Neural cell (in vitro differentiated cells): ENCODE measurements around the gene KDM4B. TPM values are rescaled to one million over a fixed set of nuclear protein-coding genes. Genes with fewer than 3 reads are reported as not detected.

ENCODE experiments used
- H2AFZ ChIP-seq: fragments of 200-600, 300-800 bp; sonication (generic), shearing (Covaris generic); 2 replicates; pipeline ENCODE4 v1.6.0; 2014; ENCODE audit warnings: low read depth, mild to moderate bottlenecking, antibody characterized with exemption, low read length, moderate library complexity
- H3F3A ChIP-seq: fragments of 200-600 bp; shearing (Covaris generic); 2 replicates; pipeline ENCODE4 v1.6.1; 2016; ENCODE audit warnings: mild to moderate bottlenecking, moderate library complexity, mixed read lengths, antibody characterized with exemption, low read length; ENCODE audit not compliant: insufficient read depth, poor library complexity, severe bottlenecking
- H3K27ac ChIP-seq: fragments of 200-600, 300-800 bp; sonication (generic), shearing (Covaris generic); 2 replicates; pipeline ENCODE4 v1.5.1; 2014; ENCODE audit warnings: mild to moderate bottlenecking, low read length, moderate library complexity
- H3K27me3 ChIP-seq: fragments of 300-800, 200-600 bp; sonication (generic), shearing (Covaris generic); 2 replicates; pipeline ENCODE4 v1.6.0; 2014; ENCODE audit warnings: mild to moderate bottlenecking, low read depth, low read length, moderate library complexity; ENCODE audit not compliant: insufficient read depth
- H3K36me3 ChIP-seq: fragments of 300-800, 200-600 bp; sonication (generic), shearing (Covaris generic); 2 replicates; pipeline ENCODE4 v1.5.1; 2014; ENCODE audit warnings: mild to moderate bottlenecking, antibody characterized with exemption, low read length, moderate library complexity; ENCODE audit not compliant: insufficient read depth
- H3K4me2 ChIP-seq: fragments of 300-800, 200-600 bp; sonication (generic), shearing (Covaris generic); 2 replicates; pipeline ENCODE4 v1.6.0; 2014; ENCODE audit warnings: mild to moderate bottlenecking, low read length
- H3K4me3 ChIP-seq: fragments of 300-800, 200-600 bp; sonication (generic), shearing (Covaris generic); 2 replicates; pipeline ENCODE4 v1.5.1; 2014; ENCODE audit warnings: mild to moderate bottlenecking, low read length, moderate library complexity
- H3K79me2 ChIP-seq: fragments of 200-600 bp; shearing (Covaris generic); replicated peaks from 2 replicates; pipeline ENCODE4 v1.6.0; 2014; ENCODE audit warnings: mild to moderate bottlenecking, low read length, moderate library complexity; ENCODE audit not compliant: insufficient read depth
- H3K9ac ChIP-seq: fragments of 300-800, 200-600 bp; sonication (generic), shearing (Covaris generic); 2 replicates; pipeline ENCODE4 v1.6.1; 2016; ENCODE audit warnings: mild to moderate bottlenecking, low read length, mixed read lengths
- H3K9me2 ChIP-seq: fragments of 200-600 bp; shearing (Covaris generic); 2 replicates; pipeline ENCODE4 v1.6.1; 2016; ENCODE audit warnings: mild to moderate bottlenecking, low read length, mixed read lengths; ENCODE audit not compliant: insufficient read depth
- H3K9me3 ChIP-seq: fragments of 200-600, 300-800 bp; sonication (generic), shearing (Covaris generic); 2 replicates; pipeline ENCODE4 v1.6.1; 2016; ENCODE audit warnings: mild to moderate bottlenecking, mixed run types, low read length, moderate library complexity, mixed read lengths
- H4K20me1 ChIP-seq: fragments of 200-600 bp; shearing (Covaris generic); 2 replicates; pipeline ENCODE4 v1.6.1; 2016; ENCODE audit warnings: mild to moderate bottlenecking, mixed run types; ENCODE audit not compliant: insufficient read depth
- EP300 ChIP-seq: fragments of 450-650 bp; conservative IDR thresholded peaks from 2 replicates; pipeline ENCODE4 v1.6.1; 2014; ENCODE audit warnings: antibody characterized with exemption, mild to moderate bottlenecking, moderate library complexity; ENCODE audit not compliant: poor library complexity, severe bottlenecking
- EZH2 ChIP-seq: fragments of 200-600, 300-800 bp; shearing (Covaris generic), sonication (generic); IDR thresholded peaks from 2 replicates; pipeline ENCODE4 v1.6.1; 2014; ENCODE audit warnings: antibody characterized with exemption, low read length, borderline replicate concordance, mild to moderate bottlenecking; ENCODE audit not compliant: insufficient read depth, poor library complexity, severe bottlenecking
- MXI1 ChIP-seq: fragments of 450-650 bp; conservative IDR thresholded peaks from 2 replicates; pipeline ENCODE4 v1.6.1; 2014; ENCODE audit warnings: antibody characterized with exemption, mild to moderate bottlenecking; ENCODE audit not compliant: poor library complexity, severe bottlenecking
- POLR2AphosphoS5 ChIP-seq: IDR thresholded peaks from 2 replicates; pipeline ENCODE4 v1.6.1; 2012
- RAD21 ChIP-seq: fragments of 450-650 bp; conservative IDR thresholded peaks from 2 replicates; pipeline ENCODE4 v1.6.1; 2014; ENCODE audit warnings: antibody characterized with exemption, mild to moderate bottlenecking, moderate library complexity
- SMC3 ChIP-seq: fragments of 450-650 bp; conservative IDR thresholded peaks from 2 replicates; pipeline ENCODE4 v1.6.1; 2014; ENCODE audit warnings: antibody characterized with exemption, mild to moderate bottlenecking, moderate library complexity; ENCODE audit not compliant: poor library complexity
- TAF1 ChIP-seq: IDR thresholded peaks from 2 replicates; pipeline ENCODE4 v1.6.1; 2012; ENCODE audit warnings: low read depth
- polyA plus RNA-seq: library from polyadenylated mRNA; depleted of rRNA; stranded (reverse); fragments of >200 nt; gene quantifications from 2 replicates; pipeline ENCODE4 v1.2.3, GENCODE V29; 2014
- TF ChIP-seq, protein P1 (sequence below): fragments of 450-650 bp; IDR thresholded peaks from 2 replicates; pipeline ENCODE4 v1.5.1; 2014; ENCODE audit warnings: antibody characterized with exemption, mild to moderate bottlenecking, moderate library complexity; ENCODE audit not compliant: poor library complexity, severe bottlenecking
- TF ChIP-seq, protein P2 (sequence below): IDR thresholded peaks from 2 replicates; pipeline ENCODE4 v1.6.1; 2012; ENCODE audit warnings: borderline replicate concordance

KDM4B gene
- polyA plus RNA-seq, 1 donor from 2014 or later, result 19.1 TPM

DNA sequence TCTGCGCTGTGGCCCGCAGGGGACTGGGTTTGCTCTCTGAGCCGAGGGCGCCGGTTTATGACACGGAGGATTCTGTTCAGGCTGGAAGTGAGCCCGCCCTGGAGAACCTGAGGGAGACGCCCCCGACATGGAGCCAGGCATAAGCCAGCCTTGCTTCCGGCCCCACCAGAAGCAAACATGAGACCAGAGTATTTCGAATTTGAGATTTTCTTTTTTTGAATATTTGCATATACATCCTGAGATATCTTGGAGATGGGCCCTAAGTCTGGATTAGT is 72.9 kb downstream of the KDM4B start:
- no peaks in the 10 kb centered on the region for H3K79me2 ChIP-seq
- H3K4me3 ChIP-seq, result no peak overlapping the region
- no peak overlapping the region for H3K4me2 ChIP-seq
- no peak overlapping the region for H2AFZ ChIP-seq
- H4K20me1 ChIP-seq, result no peaks in the 10 kb centered on the region
- H3F3A ChIP-seq, result no peaks in the 10 kb centered on the region
- TF ChIP-seq MXI1 (no peak), EZH2 (no peak), TAF1 (no peak), RAD21 (no peak), POLR2AphosphoS5 (no peak), SMC3 (no peak)
- TF ChIP-seq, protein P1, sequence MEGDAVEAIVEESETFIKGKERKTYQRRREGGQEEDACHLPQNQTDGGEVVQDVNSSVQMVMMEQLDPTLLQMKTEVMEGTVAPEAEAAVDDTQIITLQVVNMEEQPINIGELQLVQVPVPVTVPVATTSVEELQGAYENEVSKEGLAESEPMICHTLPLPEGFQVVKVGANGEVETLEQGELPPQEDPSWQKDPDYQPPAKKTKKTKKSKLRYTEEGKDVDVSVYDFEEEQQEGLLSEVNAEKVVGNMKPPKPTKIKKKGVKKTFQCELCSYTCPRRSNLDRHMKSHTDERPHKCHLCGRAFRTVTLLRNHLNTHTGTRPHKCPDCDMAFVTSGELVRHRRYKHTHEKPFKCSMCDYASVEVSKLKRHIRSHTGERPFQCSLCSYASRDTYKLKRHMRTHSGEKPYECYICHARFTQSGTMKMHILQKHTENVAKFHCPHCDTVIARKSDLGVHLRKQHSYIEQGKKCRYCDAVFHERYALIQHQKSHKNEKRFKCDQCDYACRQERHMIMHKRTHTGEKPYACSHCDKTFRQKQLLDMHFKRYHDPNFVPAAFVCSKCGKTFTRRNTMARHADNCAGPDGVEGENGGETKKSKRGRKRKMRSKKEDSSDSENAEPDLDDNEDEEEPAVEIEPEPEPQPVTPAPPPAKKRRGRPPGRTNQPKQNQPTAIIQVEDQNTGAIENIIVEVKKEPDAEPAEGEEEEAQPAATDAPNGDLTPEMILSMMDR, result no peak
- no peaks in the 10 kb centered on the region for H3K36me3 ChIP-seq
- no peaks in the 10 kb centered on the region for H3K9me3 ChIP-seq
- H3K9ac ChIP-seq, result no peak overlapping the region
- H3K27me3 ChIP-seq, result no peaks in the 10 kb centered on the region
- H3K9me2 ChIP-seq, result no peaks in the 10 kb centered on the region
- H3K27ac ChIP-seq, result no peak overlapping the region

DNA sequence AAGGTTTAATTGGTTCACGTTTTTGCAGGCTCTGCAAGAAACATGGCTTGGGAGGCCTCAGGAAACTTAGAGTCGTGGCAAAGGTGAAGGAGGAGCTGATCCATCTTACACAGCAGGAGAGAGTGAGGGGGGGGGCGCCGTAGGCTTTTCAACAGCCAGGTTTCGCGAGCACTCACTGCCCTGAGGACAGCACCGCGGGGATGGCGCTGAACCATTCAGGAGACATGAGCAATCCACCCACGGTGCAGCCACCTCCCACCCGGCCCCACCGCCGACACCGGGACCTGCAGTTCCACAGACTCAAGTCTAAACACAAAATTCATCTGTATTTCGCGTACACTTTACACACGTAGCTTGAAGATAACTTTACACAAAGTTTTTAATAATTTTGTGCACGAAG is 73.6 kb downstream of the KDM4B start:
- H3K36me3 ChIP-seq, result no peaks in the 10 kb centered on the region
- H4K20me1 ChIP-seq, result no peaks in the 10 kb centered on the region
- no peaks in the 10 kb centered on the region for H3K9me2 ChIP-seq
- H3K9ac ChIP-seq, result no peak overlapping the region
- no peak overlapping the region for H3K27ac ChIP-seq
- no peaks in the 10 kb centered on the region for H3K79me2 ChIP-seq
- no peaks in the 10 kb centered on the region for H3K9me3 ChIP-seq
- H3K27me3 ChIP-seq, result no peaks in the 10 kb centered on the region
- no peaks in the 10 kb centered on the region for H3F3A ChIP-seq
- no peak overlapping the region for H3K4me3 ChIP-seq
- TF ChIP-seq SMC3 (no peak), POLR2AphosphoS5 (no peak), TAF1 (no peak), RAD21 (no peak), EZH2 (no peak), MXI1 (no peak), EP300 (no peak)
- TF ChIP-seq, protein P2, sequence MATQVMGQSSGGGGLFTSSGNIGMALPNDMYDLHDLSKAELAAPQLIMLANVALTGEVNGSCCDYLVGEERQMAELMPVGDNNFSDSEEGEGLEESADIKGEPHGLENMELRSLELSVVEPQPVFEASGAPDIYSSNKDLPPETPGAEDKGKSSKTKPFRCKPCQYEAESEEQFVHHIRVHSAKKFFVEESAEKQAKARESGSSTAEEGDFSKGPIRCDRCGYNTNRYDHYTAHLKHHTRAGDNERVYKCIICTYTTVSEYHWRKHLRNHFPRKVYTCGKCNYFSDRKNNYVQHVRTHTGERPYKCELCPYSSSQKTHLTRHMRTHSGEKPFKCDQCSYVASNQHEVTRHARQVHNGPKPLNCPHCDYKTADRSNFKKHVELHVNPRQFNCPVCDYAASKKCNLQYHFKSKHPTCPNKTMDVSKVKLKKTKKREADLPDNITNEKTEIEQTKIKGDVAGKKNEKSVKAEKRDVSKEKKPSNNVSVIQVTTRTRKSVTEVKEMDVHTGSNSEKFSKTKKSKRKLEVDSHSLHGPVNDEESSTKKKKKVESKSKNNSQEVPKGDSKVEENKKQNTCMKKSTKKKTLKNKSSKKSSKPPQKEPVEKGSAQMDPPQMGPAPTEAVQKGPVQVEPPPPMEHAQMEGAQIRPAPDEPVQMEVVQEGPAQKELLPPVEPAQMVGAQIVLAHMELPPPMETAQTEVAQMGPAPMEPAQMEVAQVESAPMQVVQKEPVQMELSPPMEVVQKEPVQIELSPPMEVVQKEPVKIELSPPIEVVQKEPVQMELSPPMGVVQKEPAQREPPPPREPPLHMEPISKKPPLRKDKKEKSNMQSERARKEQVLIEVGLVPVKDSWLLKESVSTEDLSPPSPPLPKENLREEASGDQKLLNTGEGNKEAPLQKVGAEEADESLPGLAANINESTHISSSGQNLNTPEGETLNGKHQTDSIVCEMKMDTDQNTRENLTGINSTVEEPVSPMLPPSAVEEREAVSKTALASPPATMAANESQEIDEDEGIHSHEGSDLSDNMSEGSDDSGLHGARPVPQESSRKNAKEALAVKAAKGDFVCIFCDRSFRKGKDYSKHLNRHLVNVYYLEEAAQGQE, result no peak
- TF ChIP-seq, protein P1, result no peak
- no peak overlapping the region for H3K4me2 ChIP-seq
- no peak overlapping the region for H2AFZ ChIP-seq
